Adrenal gland (tissue), 5 donors: Measurements from ENCODE around the gene DLEC1.

Experiments
- CTCF ChIP-seq, 6 experiments: fragments of 450-650 bp in 4 of 6; fragments of 200-600 bp in 2 of 6; sonication (generic) in 1 of 6; IDR thresholded peaks; 1 replicate in 5 of 6; 2 replicates in 1 of 6; pipeline versions ENCODE4 v1.5.1 to v1.8.0; 2016 to 2021; ENCODE audit warnings: antibody characterized with exemption in 6 of 6, mild to moderate bottlenecking in 2 of 6, moderate library complexity in 1 of 6
- POLR2A ChIP-seq, 2 donors: fragments of 450-650 bp; IDR thresholded peaks; one replicate each; pipeline ENCODE4 v1.6.1; 2017; ENCODE audit warnings: antibody characterized with exemption in 2 of 2, mild to moderate bottlenecking in 2 of 2, moderate library complexity in 1 of 2
- donor health status: DM: no; HTN: no; CAD: no.

GRCh38 chr3:38018296-38019266, 20.4 kb upstream of the DLEC1 start:
- TF ChIP-seq POLR2A (IDR thresholded peaks at IDR 0.05) (no peak), CTCF (IDR thresholded peaks at IDR 0.05) (no peak)
